Smooth muscle cell (in vitro differentiated cells): Measurements from ENCODE around the gene NNMT. TPM values are rescaled to one million over a fixed set of nuclear protein-coding genes. Genes with fewer than 3 reads are reported as not detected.

Source experiments
- DNase-seq: peaks from one replicate; lab custom pipeline; 2025; ENCODE audit not compliant: unreplicated experiment; lab: John Stamatoyannopoulos, UW
- H2AFZ ChIP-seq: fragments of 200-600 bp; sonication (generic); 2 replicates; pipeline ENCODE4 v1.6.0; 2016; ENCODE audit warnings: antibody characterized with exemption, low read depth, mild to moderate bottlenecking
- H3F3A ChIP-seq: fragments of 200-600 bp; sonication (generic); 2 replicates; pipeline ENCODE4 v1.6.0; 2017; ENCODE audit warnings: antibody characterized with exemption, low read depth
- H3K27ac ChIP-seq: fragments of 200-600 bp; sonication (generic); 2 replicates; pipeline ENCODE4 v1.5.1; 2016; ENCODE audit warnings: low read depth, mild to moderate bottlenecking
- H3K27me3 ChIP-seq: fragments of 200-600 bp; sonication (generic); 2 replicates; pipeline ENCODE4 v1.6.1; 2016; ENCODE audit warnings: low read depth, mild to moderate bottlenecking
- H3K36me3 ChIP-seq: fragments of 200-600 bp; sonication (generic); 2 replicates; pipeline ENCODE4 v1.5.1; 2016; ENCODE audit warnings: low read depth
- H3K4me1 ChIP-seq: fragments of 200-600 bp; sonication (generic); 2 replicates; pipeline ENCODE4 v1.5.1; 2016; ENCODE audit warnings: low read depth
- H3K4me2 ChIP-seq: fragments of 200-600 bp; sonication (generic); 2 replicates; pipeline ENCODE4 v1.6.0; 2016; ENCODE audit warnings: mild to moderate bottlenecking
- H3K4me3 ChIP-seq: fragments of 200-600 bp; sonication (generic); 2 replicates; pipeline ENCODE4 v1.5.1; 2016; ENCODE audit warnings: mild to moderate bottlenecking
- H3K79me2 ChIP-seq: fragments of 200-600 bp; sonication (generic); 2 replicates; pipeline ENCODE4 v1.6.0; 2016; ENCODE audit warnings: low read depth, mild to moderate bottlenecking
- H3K9ac ChIP-seq: fragments of 200-600 bp; sonication (generic); 2 replicates; pipeline ENCODE4 v1.6.0; 2016; ENCODE audit warnings: low read depth
- H3K9me3 ChIP-seq: fragments of 200-600 bp; sonication (generic); replicated peaks from 2 replicates; pipeline ENCODE4 v1.5.1; 2016; ENCODE audit warnings: low read depth
- H4K20me1 ChIP-seq: fragments of 200-600 bp; sonication (generic); 2 replicates; pipeline ENCODE4 v1.6.0; 2016; ENCODE audit warnings: low read depth
- WGBS: methylation state at CpG from one replicate; pipeline ENCODE4 v1.1.7; 2016; ENCODE audit warnings: low lambda C conversion rate; 5-methylcytosine and 5-hydroxymethylcytosine counted together
- polyA plus RNA-seq: library from polyadenylated mRNA; unstranded; fragments of >200 nt; fragmentation: Nextera tagmentation; extraction: Ambion mirVana; gene quantifications from 2 replicates; pipeline ENCODE4 v1.2.1, GENCODE V29; 2016
- total RNA-seq: library from RNA; depleted of rRNA; stranded (reverse); fragments of >200 nt; gene quantifications from 2 replicates; pipeline ENCODE4 v1.2.3, GENCODE V29; 2014
- TF ChIP-seq, protein P1 (sequence below): fragments of 200-600 bp; sonication (generic); IDR thresholded peaks from 2 replicates; pipeline ENCODE4 v1.5.1; 2017; ENCODE audit warnings: borderline replicate concordance, mild to moderate bottlenecking, antibody characterized with exemption; ENCODE audit not compliant: insufficient read depth, poor library complexity, severe bottlenecking

Gene NNMT
- total and polyA plus RNA-seq, 2 experiments from 2014 or later = 397 to 814 TPM

DNA sequence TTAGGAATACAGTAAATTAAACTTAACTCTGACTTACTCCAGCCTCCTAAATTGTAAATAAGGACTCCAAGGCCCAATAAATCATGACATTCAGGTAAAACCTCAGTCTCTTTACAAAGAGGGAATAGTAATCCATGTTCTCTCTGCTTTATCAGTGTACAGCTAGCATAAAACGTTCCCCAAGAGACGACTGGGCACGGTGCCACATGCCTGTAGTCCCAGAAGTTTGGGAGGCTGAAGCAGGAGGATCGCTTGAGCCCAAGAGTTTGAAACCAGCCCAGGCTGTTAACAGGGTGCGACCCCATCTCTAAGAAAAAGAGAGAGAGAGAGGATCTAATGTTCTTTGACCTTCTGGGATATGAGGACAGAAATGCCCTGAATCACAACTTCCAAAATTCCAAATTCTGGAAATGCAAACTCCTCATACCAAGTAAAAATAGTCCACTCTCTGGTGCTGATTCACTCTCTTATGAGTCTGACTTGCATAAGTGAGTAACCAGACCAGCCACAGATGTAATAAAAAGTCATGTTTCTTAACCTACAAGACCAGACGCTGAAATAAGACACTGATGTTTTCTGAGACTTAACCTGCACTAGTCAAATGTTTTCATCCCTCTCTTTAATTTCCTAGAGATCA, 25.5 kb downstream of the NNMT start:
- no peaks in the 10 kb centered on the region for H3K27me3 ChIP-seq
- TF ChIP-seq, protein P1, sequence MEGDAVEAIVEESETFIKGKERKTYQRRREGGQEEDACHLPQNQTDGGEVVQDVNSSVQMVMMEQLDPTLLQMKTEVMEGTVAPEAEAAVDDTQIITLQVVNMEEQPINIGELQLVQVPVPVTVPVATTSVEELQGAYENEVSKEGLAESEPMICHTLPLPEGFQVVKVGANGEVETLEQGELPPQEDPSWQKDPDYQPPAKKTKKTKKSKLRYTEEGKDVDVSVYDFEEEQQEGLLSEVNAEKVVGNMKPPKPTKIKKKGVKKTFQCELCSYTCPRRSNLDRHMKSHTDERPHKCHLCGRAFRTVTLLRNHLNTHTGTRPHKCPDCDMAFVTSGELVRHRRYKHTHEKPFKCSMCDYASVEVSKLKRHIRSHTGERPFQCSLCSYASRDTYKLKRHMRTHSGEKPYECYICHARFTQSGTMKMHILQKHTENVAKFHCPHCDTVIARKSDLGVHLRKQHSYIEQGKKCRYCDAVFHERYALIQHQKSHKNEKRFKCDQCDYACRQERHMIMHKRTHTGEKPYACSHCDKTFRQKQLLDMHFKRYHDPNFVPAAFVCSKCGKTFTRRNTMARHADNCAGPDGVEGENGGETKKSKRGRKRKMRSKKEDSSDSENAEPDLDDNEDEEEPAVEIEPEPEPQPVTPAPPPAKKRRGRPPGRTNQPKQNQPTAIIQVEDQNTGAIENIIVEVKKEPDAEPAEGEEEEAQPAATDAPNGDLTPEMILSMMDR = no peak
- WGBS = 53% methylated on average over 6 of the region's 6 CpGs
- H3K36me3 ChIP-seq = no peaks in the 10 kb centered on the region
- H3K4me2 ChIP-seq = peak overlapping the region; percentile 60
- H2AFZ ChIP-seq = no peak overlapping the region
- H3K4me1 ChIP-seq = peaks cover 21% of the 10 kb centered on the region
- H4K20me1 ChIP-seq = no peaks in the 10 kb centered on the region
- H3K9ac ChIP-seq = no peak overlapping the region
- H3K9me3 ChIP-seq = no peaks in the 10 kb centered on the region
- no peaks in the 10 kb centered on the region for H3K79me2 ChIP-seq
- H3K27ac ChIP-seq = peak overlapping the region; percentile 65
- peaks cover 23% of the 10 kb centered on the region for H3F3A ChIP-seq
- no peak overlapping the region for H3K4me3 ChIP-seq
- no peak for DNase-seq

DNA sequence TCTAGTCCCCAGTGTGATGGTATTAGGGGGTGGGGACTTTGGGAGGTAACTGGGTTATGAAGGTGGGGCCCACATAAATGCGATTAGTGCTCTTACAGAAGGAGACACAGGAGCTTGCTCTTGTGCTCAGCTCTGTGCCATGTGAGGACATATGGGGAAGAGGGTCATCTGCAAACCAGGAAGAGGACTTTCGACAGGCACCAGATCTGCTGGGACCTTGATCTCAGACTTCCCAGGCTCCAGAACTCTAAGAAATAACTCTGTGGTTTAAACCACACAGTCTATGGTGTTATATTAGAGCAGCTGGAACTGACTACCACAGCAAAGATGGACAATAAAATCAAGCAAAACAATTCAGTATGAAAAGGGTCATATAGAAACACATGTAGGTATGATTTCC, 26.7 kb downstream of the NNMT start:
- peak overlapping the region; percentile 65 for H3K27ac ChIP-seq
- H3K4me2 ChIP-seq = no peak overlapping the region
- no peak overlapping the region for H3K9ac ChIP-seq
- H3K4me3 ChIP-seq = no peak overlapping the region
- H3K9me3 ChIP-seq = no peaks in the 10 kb centered on the region
- H3K36me3 ChIP-seq = no peaks in the 10 kb centered on the region
- H2AFZ ChIP-seq = no peak overlapping the region
- no peak for DNase-seq
- H3K79me2 ChIP-seq = no peaks in the 10 kb centered on the region
- peaks cover 12% of the 10 kb centered on the region for H3K4me1 ChIP-seq
- no peaks in the 10 kb centered on the region for H3K27me3 ChIP-seq
- TF ChIP-seq, protein P1 = no peak
- no peaks in the 10 kb centered on the region for H4K20me1 ChIP-seq
- WGBS = 68% methylated on average over 2 of the region's 2 CpGs
- H3F3A ChIP-seq = peaks cover 11% of the 10 kb centered on the region

DNA sequence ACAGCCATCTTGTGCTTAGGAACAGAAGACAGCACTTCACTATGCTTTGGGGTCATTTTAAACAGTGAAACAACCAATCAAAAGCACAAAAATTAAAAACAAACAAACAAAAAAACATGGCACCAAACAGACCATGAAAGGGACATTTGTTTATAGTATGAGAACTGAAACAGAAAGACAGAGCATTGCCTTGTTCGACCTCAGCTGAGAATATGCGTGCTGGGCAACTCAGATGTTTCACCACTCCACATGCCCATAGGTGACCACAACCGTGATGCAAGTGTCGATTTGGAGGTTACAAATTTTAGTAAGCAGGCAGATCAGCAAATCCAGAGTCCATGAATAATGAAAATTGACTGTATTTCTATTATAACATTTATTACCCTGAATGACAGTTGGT, 30.0 kb downstream of the NNMT start:
- H3K4me1 ChIP-seq = peaks cover 4% of the 10 kb centered on the region
- no peaks in the 10 kb centered on the region for H4K20me1 ChIP-seq
- H3K27ac ChIP-seq = no peak overlapping the region
- H3K9ac ChIP-seq = no peak overlapping the region
- no peak for DNase-seq
- H3K79me2 ChIP-seq = no peaks in the 10 kb centered on the region
- H3K27me3 ChIP-seq = no peaks in the 10 kb centered on the region
- H2AFZ ChIP-seq = no peak overlapping the region
- H3F3A ChIP-seq = peaks cover 7% of the 10 kb centered on the region
- H3K4me3 ChIP-seq = no peak overlapping the region
- no peaks in the 10 kb centered on the region for H3K9me3 ChIP-seq
- 80% methylated on average over 4 of the region's 4 CpGs for WGBS
- H3K36me3 ChIP-seq = no peaks in the 10 kb centered on the region
- TF ChIP-seq, protein P1 = no peak
- no peak overlapping the region for H3K4me2 ChIP-seq

DNA sequence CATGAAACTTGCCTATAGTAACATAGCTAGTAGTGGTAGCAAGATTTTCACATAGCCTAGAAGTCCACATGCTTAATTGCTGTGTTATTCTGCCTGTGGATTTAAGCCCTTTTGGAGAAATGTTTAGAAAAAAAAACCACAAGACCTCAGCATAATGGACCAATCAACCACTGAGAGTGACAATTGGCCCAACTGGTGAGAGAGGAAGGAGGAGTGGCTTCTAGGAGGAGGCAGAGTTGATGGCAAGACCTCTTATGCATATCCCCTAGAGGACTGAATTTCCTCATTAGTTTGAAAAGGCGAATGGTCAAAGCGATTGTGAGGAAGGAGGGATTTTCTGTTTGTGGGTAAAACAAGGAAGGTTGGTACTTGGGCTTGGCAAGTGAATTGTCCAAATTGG, 30.6 kb downstream of the NNMT start:
- no peak for DNase-seq
- H3K79me2 ChIP-seq = no peaks in the 10 kb centered on the region
- no peaks in the 10 kb centered on the region for H4K20me1 ChIP-seq
- H3K9ac ChIP-seq = no peak overlapping the region
- H3K4me3 ChIP-seq = no peak overlapping the region
- TF ChIP-seq, protein P1 = no peak
- H3K36me3 ChIP-seq = no peaks in the 10 kb centered on the region
- no peaks in the 10 kb centered on the region for H3K4me1 ChIP-seq
- no peaks in the 10 kb centered on the region for H3K9me3 ChIP-seq
- H3K27ac ChIP-seq = no peak overlapping the region
- H3K4me2 ChIP-seq = no peak overlapping the region
- WGBS = 95% methylated on average over 2 of the region's 2 CpGs
- peaks cover 7% of the 10 kb centered on the region for H3F3A ChIP-seq
- H2AFZ ChIP-seq = no peak overlapping the region
- no peaks in the 10 kb centered on the region for H3K27me3 ChIP-seq
